ENCODE results near the gene NUTF2.
"Not testable (repeated sequence)": the region's sequence is repeated elsewhere in the genome, so short reads cannot be mapped to it uniquely, and the experiment has no call there.

The NUTF2 gene

GRCh38 chr16:67897231-67897630, 50.5 kb downstream of the NUTF2 start:
- Mint-ChIP-seq H3K4me1 (ENCODE audit: low read depth) (peaks cover 49% of the 10 kb centered on the region), H3K27me3 (no peaks in the 10 kb centered on the region), H3K4me3 (no peak overlapping the region), H3K36me3 (ENCODE audit: low read depth) (peaks cover 16% of the 10 kb centered on the region), H3K27ac (peak overlapping the region; percentile 2), H3K9me3 (no peaks in the 10 kb centered on the region)
- no peak for DNase-seq

GRCh38 chr16:67901734-67902133, 55.0 kb downstream of the NUTF2 start:
- H3K36me3 Mint-ChIP-seq (ENCODE audit: low read depth), result peaks cover 19% of the 10 kb centered on the region
- peaks cover 20% of the 10 kb centered on the region for H3K4me1 Mint-ChIP-seq (ENCODE audit: low read depth)
- H3K4me3 Mint-ChIP-seq, result no peak overlapping the region
- H3K27me3 Mint-ChIP-seq, result no peaks in the 10 kb centered on the region
- H3K9me3 Mint-ChIP-seq, result no peaks in the 10 kb centered on the region
- H3K27ac Mint-ChIP-seq, result peak overlapping the region; percentile 14
- DNase-seq, result no peak

- H3K4me3 Mint-ChIP-seq, result no peak overlapping the region
- H3K27ac Mint-ChIP-seq, result peak overlapping the region; percentile 45
- DNase-seq, result no peak
- H3K36me3 Mint-ChIP-seq (ENCODE audit: low read depth), result peaks cover 15% of the 10 kb centered on the region
- H3K4me1 Mint-ChIP-seq (ENCODE audit: low read depth), result peaks cover 16% of the 10 kb centered on the region
- no peaks in the 10 kb centered on the region for H3K27me3 Mint-ChIP-seq
- H3K9me3 Mint-ChIP-seq, result no peaks in the 10 kb centered on the region
These were observed 56.1 kb downstream of the NUTF2 start for GRCh38 chr16:67902831-67903230.

- Mint-ChIP-seq H3K4me3 (no peak overlapping the region), H3K27ac (peak overlapping the region; percentile 16), H3K36me3 (ENCODE audit: low read depth) (peaks cover 37% of the 10 kb centered on the region), H3K9me3 (no peaks in the 10 kb centered on the region), H3K4me1 (ENCODE audit: low read depth) (peaks cover 24% of the 10 kb centered on the region), H3K27me3 (no peaks in the 10 kb centered on the region)
- no peak for DNase-seq
These were observed 60.9 kb downstream of the NUTF2 start for GRCh38 chr16:67907397-67908180.

GRCh38 chr16:67909056-67909742, 62.5 kb downstream of the NUTF2 start:
- Mint-ChIP-seq H3K9me3 (no peaks in the 10 kb centered on the region), H3K36me3 (ENCODE audit: low read depth) (peaks cover 29% of the 10 kb centered on the region), H3K27ac (no peak overlapping the region), H3K27me3 (no peaks in the 10 kb centered on the region), H3K4me1 (ENCODE audit: low read depth) (peaks cover 24% of the 10 kb centered on the region), H3K4me3 (no peak overlapping the region)
- no peak for DNase-seq

GRCh38 chr16:67910158-67910557, 63.4 kb downstream of the NUTF2 start:
- Mint-ChIP-seq H3K27me3 (no peaks in the 10 kb centered on the region), H3K4me3 (no peak overlapping the region), H3K27ac (peak overlapping the region; percentile 16), H3K4me1 (ENCODE audit: low read depth) (peaks cover 25% of the 10 kb centered on the region), H3K9me3 (no peaks in the 10 kb centered on the region), H3K36me3 (ENCODE audit: low read depth) (peaks cover 29% of the 10 kb centered on the region)
- DNase-seq, result no peak

GRCh38 chr16:67914758-67915495, 68.2 kb downstream of the NUTF2 start:
- no peak overlapping the region for H3K27ac Mint-ChIP-seq
- H3K4me1 Mint-ChIP-seq (ENCODE audit: low read depth), result peaks cover 37% of the 10 kb centered on the region
- H3K27me3 Mint-ChIP-seq, result no peaks in the 10 kb centered on the region
- no peaks in the 10 kb centered on the region for H3K9me3 Mint-ChIP-seq
- DNase-seq, result no peak
- H3K36me3 Mint-ChIP-seq (ENCODE audit: low read depth), result peaks cover 30% of the 10 kb centered on the region
- H3K4me3 Mint-ChIP-seq, result no peak overlapping the region

- H3K4me3 Mint-ChIP-seq, H3K9me3 Mint-ChIP-seq, DNase-seq, H3K27me3 Mint-ChIP-seq: not testable (repeated sequence)
- peak overlapping the region; percentile 95 for H3K27ac Mint-ChIP-seq
- peaks cover 25% of the 10 kb centered on the region for H3K36me3 Mint-ChIP-seq (ENCODE audit: low read depth)
- peaks cover 32% of the 10 kb centered on the region for H3K4me1 Mint-ChIP-seq (ENCODE audit: low read depth)
These were observed 68.7 kb downstream of the NUTF2 start for GRCh38 chr16:67915496-67915769.

- H3K4me3 Mint-ChIP-seq, result no peak overlapping the region
- no peaks in the 10 kb centered on the region for H3K9me3 Mint-ChIP-seq
- H3K4me1 Mint-ChIP-seq (ENCODE audit: low read depth), result peaks cover 27% of the 10 kb centered on the region
- no peaks in the 10 kb centered on the region for H3K27me3 Mint-ChIP-seq
- peak overlapping the region; percentile 95 for H3K27ac Mint-ChIP-seq
- H3K36me3 Mint-ChIP-seq (ENCODE audit: low read depth), result peaks cover 27% of the 10 kb centered on the region
- DNase-seq, result no peak
These were observed 69.3 kb downstream of the NUTF2 start for GRCh38 chr16:67915831-67916723.

- no peak for DNase-seq
- Mint-ChIP-seq H3K4me1 (ENCODE audit: low read depth) (peaks cover 37% of the 10 kb centered on the region), H3K4me3 (no peak overlapping the region), H3K9me3 (no peaks in the 10 kb centered on the region), H3K27me3 (no peaks in the 10 kb centered on the region), H3K36me3 (ENCODE audit: low read depth) (peaks cover 20% of the 10 kb centered on the region), H3K27ac (peak overlapping the region; percentile 95)
These were observed 70.6 kb downstream of the NUTF2 start for GRCh38 chr16:67917140-67917851.

GRCh38 chr16:67917852-67918236, 71.1 kb downstream of the NUTF2 start:
- no peak overlapping the region for H3K4me3 Mint-ChIP-seq
- no peaks in the 10 kb centered on the region for H3K27me3 Mint-ChIP-seq
- no peak for DNase-seq
- H3K27ac Mint-ChIP-seq, result peak overlapping the region; percentile 95
- no peaks in the 10 kb centered on the region for H3K9me3 Mint-ChIP-seq
- H3K36me3 Mint-ChIP-seq (ENCODE audit: low read depth), result peaks cover 20% of the 10 kb centered on the region
- H3K4me1 Mint-ChIP-seq (ENCODE audit: low read depth), result peaks cover 40% of the 10 kb centered on the region

GRCh38 chr16:67919622-67920221, 73.0 kb downstream of the NUTF2 start:
- DNase-seq, result no peak
- Mint-ChIP-seq H3K27ac (peak overlapping the region; percentile 78), H3K27me3 (no peaks in the 10 kb centered on the region), H3K9me3 (no peaks in the 10 kb centered on the region), H3K4me3 (no peak overlapping the region), H3K4me1 (ENCODE audit: low read depth) (peaks cover 42% of the 10 kb centered on the region), H3K36me3 (ENCODE audit: low read depth) (peaks cover 23% of the 10 kb centered on the region)
